ENCODE data around the gene ZNG1B. TPM values are rescaled to one million over a fixed set of nuclear protein-coding genes. Genes with fewer than 3 reads are reported as not detected.
"Not testable (repeated sequence)": the region's sequence is repeated elsewhere in the genome, so short reads cannot be mapped to it uniquely, and the experiment has no call there.

The ZNG1B gene
- total RNA-seq, 1 experiment from 2014 or later: 48.7 TPM

DNA sequence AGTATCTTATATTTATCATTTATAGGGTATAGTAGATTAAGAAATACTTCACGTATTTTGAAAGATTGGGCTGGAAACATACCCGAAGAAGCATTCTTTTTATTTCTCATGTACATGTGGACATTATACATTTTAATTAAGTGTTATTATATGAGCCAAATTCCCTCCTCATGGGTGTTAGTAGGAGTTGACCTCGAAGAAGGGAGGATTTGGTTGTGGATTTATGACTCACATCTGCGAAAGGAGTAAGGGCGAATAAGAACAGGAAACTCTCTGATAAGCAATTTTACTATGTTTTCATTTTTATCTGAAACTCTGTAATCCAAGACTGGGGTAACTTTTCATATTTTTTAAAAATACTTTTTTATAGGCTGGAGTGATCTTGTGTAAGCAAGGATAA lies 84.0 kb downstream of the ZNG1B start:
- H3K9me2 ChIP-seq (replicated peaks; ENCODE audit: low read length); H3K36me3 ChIP-seq (ENCODE audit: low read depth, low read length); POLR2A ChIA-PET (ENCODE audit: unreplicated experiment); H2AFZ ChIP-seq (ENCODE audit: low read length); BruUV-seq (replicated peaks); DNase-seq; H3K4me3 ChIP-seq (ENCODE audit: low read length); H3K79me2 ChIP-seq (ENCODE audit: low read length); H3F3A ChIP-seq (ENCODE audit: low read length, unreplicated experiment); H3K9ac ChIP-seq (ENCODE audit: low read length); H3K27me3 ChIP-seq (ENCODE audit: low read length); H3K4me1 ChIP-seq (ENCODE audit: insufficient read depth, low read length); H3K4me2 ChIP-seq (ENCODE audit: low read length); CTCF ChIA-PET; intact Hi-C loops (cut with micrococcal nuclease); H4K20me1 ChIP-seq (ENCODE audit: low read length); H3K27ac ChIP-seq (ENCODE audit: low read length); H3K9me3 ChIP-seq (ENCODE audit: low read length): not testable (repeated sequence)
- peak; percentile 41 for ATAC-seq

DNA sequence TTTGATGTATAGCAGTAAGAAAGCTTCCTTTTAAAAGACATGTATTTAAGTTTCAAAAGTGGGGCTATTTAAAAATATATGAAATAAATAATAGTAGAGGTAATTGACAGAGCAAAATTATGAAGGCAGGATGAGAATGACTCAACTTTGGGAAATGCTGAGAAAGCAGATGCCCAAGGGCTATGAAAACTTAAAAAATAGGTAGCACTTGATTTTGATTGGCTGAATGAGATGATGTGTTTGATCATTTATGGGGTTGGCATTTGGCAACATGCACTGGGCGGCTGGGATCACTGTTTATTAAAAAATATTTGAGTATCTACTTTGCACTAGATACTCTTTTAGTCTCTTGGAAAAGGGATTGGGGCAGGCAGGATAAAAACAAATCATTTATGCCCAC lies 87.5 kb downstream of the ZNG1B start:
- H3K27me3 ChIP-seq (ENCODE audit: low read length); H3K27ac ChIP-seq (ENCODE audit: low read length); H4K20me1 ChIP-seq (ENCODE audit: low read length); H3K9me3 ChIP-seq (ENCODE audit: low read length); H3K4me2 ChIP-seq (ENCODE audit: low read length); H2AFZ ChIP-seq (ENCODE audit: low read length); H3K9me2 ChIP-seq (replicated peaks; ENCODE audit: low read length); H3F3A ChIP-seq (ENCODE audit: low read length, unreplicated experiment); H3K36me3 ChIP-seq (ENCODE audit: low read depth, low read length); H3K9ac ChIP-seq (ENCODE audit: low read length); H3K4me1 ChIP-seq (ENCODE audit: insufficient read depth, low read length); intact Hi-C loops (cut with micrococcal nuclease); H3K4me3 ChIP-seq (ENCODE audit: low read length); POLR2A ChIA-PET (ENCODE audit: unreplicated experiment); H3K79me2 ChIP-seq (ENCODE audit: low read length); BruUV-seq (replicated peaks); CTCF ChIA-PET: not testable (repeated sequence)
- peak; percentile 62 for ATAC-seq
- DNase-seq: peak; percentile 42

DNA sequence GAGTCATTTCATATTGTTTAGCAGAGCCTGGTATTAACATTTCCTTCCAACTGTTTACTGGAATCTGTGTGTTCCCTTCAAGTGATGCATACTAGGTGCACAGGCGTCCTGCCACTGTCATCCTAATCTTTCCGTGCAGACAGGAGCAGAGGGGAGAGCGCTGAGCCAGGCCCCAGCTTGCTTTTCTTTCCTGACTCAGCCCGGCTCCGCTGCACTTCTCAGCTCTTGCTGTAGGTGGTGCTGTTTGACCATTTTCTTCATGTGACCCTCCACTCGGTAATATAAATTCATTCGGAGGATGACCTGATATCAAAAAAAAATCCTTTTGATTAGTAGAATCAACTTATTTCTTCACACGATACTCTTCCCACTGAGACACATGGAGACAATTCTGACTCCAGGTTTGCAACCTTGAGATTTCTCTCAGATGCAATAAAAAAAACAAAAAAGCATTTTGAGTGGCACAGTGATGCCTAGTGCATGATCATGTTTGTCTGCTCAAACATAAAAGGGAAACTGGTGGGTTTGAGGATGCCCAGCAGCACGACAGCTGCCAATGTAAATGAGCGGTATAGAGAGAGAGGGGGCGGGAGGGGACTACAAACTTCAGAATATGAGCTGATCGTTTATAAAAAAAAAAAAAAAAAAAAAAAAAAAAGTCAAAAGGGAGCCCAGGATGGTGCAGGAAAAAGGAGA lies 90.0 kb downstream of the ZNG1B start:
- H3K4me3 ChIP-seq (ENCODE audit: low read length); H3K79me2 ChIP-seq (ENCODE audit: low read length); H3K36me3 ChIP-seq (ENCODE audit: low read depth, low read length); POLR2A ChIA-PET (ENCODE audit: unreplicated experiment); CTCF ChIA-PET; H3K9me2 ChIP-seq (replicated peaks; ENCODE audit: low read length); DNase-seq; H3F3A ChIP-seq (ENCODE audit: low read length, unreplicated experiment); H3K9me3 ChIP-seq (ENCODE audit: low read length); H3K4me2 ChIP-seq (ENCODE audit: low read length); H3K4me1 ChIP-seq (ENCODE audit: insufficient read depth, low read length); BruUV-seq (replicated peaks); H3K9ac ChIP-seq (ENCODE audit: low read length); intact Hi-C loops (cut with micrococcal nuclease); H2AFZ ChIP-seq (ENCODE audit: low read length); H3K27ac ChIP-seq (ENCODE audit: low read length); H4K20me1 ChIP-seq (ENCODE audit: low read length); H3K27me3 ChIP-seq (ENCODE audit: low read length): not testable (repeated sequence)
- peak; percentile 80 for ATAC-seq

DNA sequence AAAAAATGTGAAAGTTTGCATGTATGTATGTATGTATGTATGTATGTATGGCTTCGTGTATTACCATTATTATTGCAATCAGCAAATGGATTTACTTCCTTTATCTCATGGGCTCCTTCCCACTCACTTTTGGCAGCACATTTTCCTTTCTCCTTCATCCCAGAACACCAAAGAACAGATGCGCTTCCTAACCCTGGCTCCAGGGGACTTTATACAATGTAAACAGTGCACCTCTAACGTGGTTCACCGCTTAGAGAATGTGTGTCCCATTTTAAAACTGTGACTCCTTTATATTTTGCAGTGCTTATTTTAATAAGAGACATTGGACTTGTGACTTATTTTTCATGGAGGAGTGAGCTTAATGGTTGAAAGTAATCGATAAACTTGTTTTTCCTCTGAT lies 90.6 kb downstream of the ZNG1B start:
- H3K27ac ChIP-seq (ENCODE audit: low read length); H3K27me3 ChIP-seq (ENCODE audit: low read length); BruUV-seq (replicated peaks); DNase-seq; H3K4me2 ChIP-seq (ENCODE audit: low read length); intact Hi-C loops (cut with micrococcal nuclease); H2AFZ ChIP-seq (ENCODE audit: low read length); H4K20me1 ChIP-seq (ENCODE audit: low read length); H3F3A ChIP-seq (ENCODE audit: low read length, unreplicated experiment); H3K4me1 ChIP-seq (ENCODE audit: insufficient read depth, low read length); ATAC-seq; H3K9me3 ChIP-seq (ENCODE audit: low read length); H3K9me2 ChIP-seq (replicated peaks; ENCODE audit: low read length); H3K36me3 ChIP-seq (ENCODE audit: low read depth, low read length); H3K4me3 ChIP-seq (ENCODE audit: low read length); POLR2A ChIA-PET (ENCODE audit: unreplicated experiment); CTCF ChIA-PET; H3K79me2 ChIP-seq (ENCODE audit: low read length); H3K9ac ChIP-seq (ENCODE audit: low read length): not testable (repeated sequence)

DNA sequence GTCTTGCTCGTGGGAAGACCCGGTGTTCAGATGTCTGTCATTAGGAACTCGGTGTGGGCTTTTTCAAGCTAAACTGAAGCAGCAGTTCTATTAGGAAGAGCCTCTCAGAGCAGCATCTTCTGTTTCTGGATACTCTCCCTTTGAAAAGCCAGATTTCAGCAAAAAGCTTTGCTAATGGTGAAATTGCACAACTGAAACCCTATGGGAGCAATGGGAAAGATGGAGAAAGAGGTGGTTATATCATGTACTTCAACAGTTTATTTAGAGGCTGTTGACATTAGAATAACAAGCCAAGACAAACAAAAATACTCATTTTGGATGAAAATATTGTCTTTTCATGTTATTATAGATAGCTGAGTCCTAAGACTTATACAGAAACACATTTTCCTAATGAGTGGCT lies 91.4 kb downstream of the ZNG1B start:
- H3K9ac ChIP-seq (ENCODE audit: low read length); H3K27me3 ChIP-seq (ENCODE audit: low read length); H4K20me1 ChIP-seq (ENCODE audit: low read length); POLR2A ChIA-PET (ENCODE audit: unreplicated experiment); DNase-seq; H3K36me3 ChIP-seq (ENCODE audit: low read depth, low read length); H3F3A ChIP-seq (ENCODE audit: low read length, unreplicated experiment); H3K79me2 ChIP-seq (ENCODE audit: low read length); BruUV-seq (replicated peaks); H3K9me3 ChIP-seq (ENCODE audit: low read length); H3K4me1 ChIP-seq (ENCODE audit: insufficient read depth, low read length); ATAC-seq; CTCF ChIA-PET; H3K4me3 ChIP-seq (ENCODE audit: low read length); H2AFZ ChIP-seq (ENCODE audit: low read length); intact Hi-C loops (cut with micrococcal nuclease); H3K9me2 ChIP-seq (replicated peaks; ENCODE audit: low read length); H3K27ac ChIP-seq (ENCODE audit: low read length); H3K4me2 ChIP-seq (ENCODE audit: low read length): not testable (repeated sequence)

DNA sequence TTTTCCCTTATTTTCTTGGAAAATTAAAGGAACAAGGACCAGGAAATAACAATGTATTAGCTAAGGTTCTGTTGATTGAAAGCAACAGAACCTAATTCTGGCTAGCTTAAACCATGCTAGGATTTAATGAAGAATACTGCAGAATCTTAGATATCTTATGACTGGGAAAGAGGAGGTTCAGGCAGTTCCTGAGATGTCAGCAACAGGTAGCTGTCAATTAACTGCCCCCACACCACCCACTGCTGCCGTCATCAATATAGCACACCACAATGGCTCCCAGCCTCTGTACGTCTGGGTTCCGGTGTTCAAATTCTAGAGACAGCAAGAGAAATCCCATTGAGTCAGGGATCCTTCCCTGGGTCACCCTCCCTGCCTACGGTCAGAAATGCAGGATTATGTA lies 95.5 kb downstream of the ZNG1B start:
- H3K4me2 ChIP-seq (ENCODE audit: low read length); ATAC-seq; H3K4me3 ChIP-seq (ENCODE audit: low read length); H3K9me3 ChIP-seq (ENCODE audit: low read length); H3K27me3 ChIP-seq (ENCODE audit: low read length); DNase-seq; H3F3A ChIP-seq (ENCODE audit: low read length, unreplicated experiment); H4K20me1 ChIP-seq (ENCODE audit: low read length); CTCF ChIA-PET; intact Hi-C loops (cut with micrococcal nuclease); POLR2A ChIA-PET (ENCODE audit: unreplicated experiment); H3K9ac ChIP-seq (ENCODE audit: low read length); H3K79me2 ChIP-seq (ENCODE audit: low read length); H3K36me3 ChIP-seq (ENCODE audit: low read depth, low read length); H3K4me1 ChIP-seq (ENCODE audit: insufficient read depth, low read length); H3K9me2 ChIP-seq (replicated peaks; ENCODE audit: low read length); BruUV-seq (replicated peaks); H2AFZ ChIP-seq (ENCODE audit: low read length); H3K27ac ChIP-seq (ENCODE audit: low read length): not testable (repeated sequence)

DNA sequence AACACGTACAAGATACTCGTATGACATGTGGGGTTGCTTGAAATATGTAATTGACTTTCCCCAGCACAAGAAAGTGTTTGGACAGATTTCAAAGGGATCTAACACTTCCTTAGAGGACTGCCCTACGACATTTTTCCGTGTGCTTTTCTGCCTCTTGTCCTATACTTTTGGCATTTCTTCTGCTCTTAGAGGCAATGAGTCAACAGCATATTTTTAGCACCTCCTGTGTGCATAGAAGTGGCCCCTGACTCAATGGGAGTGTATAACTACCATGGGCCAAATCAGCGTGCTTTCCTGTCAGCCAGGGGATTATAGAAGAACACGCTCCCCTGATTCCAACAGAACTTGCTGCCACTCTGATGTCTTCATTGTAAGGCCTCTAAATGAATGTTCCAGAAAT lies 99.1 kb downstream of the ZNG1B start:
- H3K36me3 ChIP-seq (ENCODE audit: low read depth, low read length); H4K20me1 ChIP-seq (ENCODE audit: low read length); H3K79me2 ChIP-seq (ENCODE audit: low read length); H3K4me3 ChIP-seq (ENCODE audit: low read length); H3K4me2 ChIP-seq (ENCODE audit: low read length); DNase-seq; H3F3A ChIP-seq (ENCODE audit: low read length, unreplicated experiment); H3K9me2 ChIP-seq (replicated peaks; ENCODE audit: low read length); H3K9me3 ChIP-seq (ENCODE audit: low read length); H2AFZ ChIP-seq (ENCODE audit: low read length); H3K4me1 ChIP-seq (ENCODE audit: insufficient read depth, low read length); H3K9ac ChIP-seq (ENCODE audit: low read length); intact Hi-C loops (cut with micrococcal nuclease); POLR2A ChIA-PET (ENCODE audit: unreplicated experiment); BruUV-seq (replicated peaks); CTCF ChIA-PET; H3K27me3 ChIP-seq (ENCODE audit: low read length); H3K27ac ChIP-seq (ENCODE audit: low read length): not testable (repeated sequence)
- peak; percentile 10 for ATAC-seq

Measured in PC-3 (cell line).